HG03571 (cell line): Measurements from ENCODE around the gene NAT9.

Experiments
- ATAC-seq: cut with Tn5 transposase; IDR thresholded peaks from one replicate; pipeline ENCODE4 v1.9.1; 2021; ENCODE audit not compliant: unreplicated experiment

The NAT9 gene

GRCh38 chr17:74776044-74776962, at the start of gene NAT9:
Gene NAT9 (minus strand): TSS chr17:74776345. CDS start chr17:74775698, 647 bp downstream.
- ATAC-seq = peak; percentile 87

GRCh38 chr17:74824961-74825627, 48.9 kb upstream of the NAT9 start:
- no peak for ATAC-seq

- ATAC-seq = no peak
Observed at GRCh38 chr17:74822939-74823367, 46.8 kb upstream of the NAT9 start.

GRCh38 chr17:74822335-74822938, 46.3 kb upstream of the NAT9 start:
- ATAC-seq = no peak

GRCh38 chr17:74821655-74822334, 45.6 kb upstream of the NAT9 start:
- ATAC-seq = no peak

GRCh38 chr17:74819801-74820436, 43.8 kb upstream of the NAT9 start:
- no peak for ATAC-seq

GRCh38 chr17:74818291-74818938, 42.3 kb upstream of the NAT9 start:
- ATAC-seq = no peak

GRCh38 chr17:74816905-74817620, 40.9 kb upstream of the NAT9 start:
- no peak for ATAC-seq

- no peak for ATAC-seq
Observed at GRCh38 chr17:74815550-74816370, 39.6 kb upstream of the NAT9 start.

GRCh38 chr17:74815067-74815466, 38.9 kb upstream of the NAT9 start:
- ATAC-seq = no peak

- no peak for ATAC-seq
Observed at GRCh38 chr17:74814453-74814852, 38.3 kb upstream of the NAT9 start.

- no peak for ATAC-seq
Observed at GRCh38 chr17:74812109-74813009, 36.2 kb upstream of the NAT9 start.

- ATAC-seq = no peak
Observed at GRCh38 chr17:74810699-74811485, 34.7 kb upstream of the NAT9 start.

- no peak for ATAC-seq
Observed at GRCh38 chr17:74808714-74809430, 32.7 kb upstream of the NAT9 start.

- ATAC-seq = no peak
Observed at GRCh38 chr17:74807925-74808324, 31.8 kb upstream of the NAT9 start.

- ATAC-seq = no peak
Observed at GRCh38 chr17:74807441-74807840, 31.3 kb upstream of the NAT9 start.
